GM21381 (cell line): Measurements from ENCODE around the gene ST8SIA1.

Experiments used
- ATAC-seq: cut with Tn5 transposase; IDR thresholded peaks from one replicate; pipeline ENCODE4 v1.9.1; 2021; ENCODE audit warnings: mild to moderate bottlenecking, moderate library complexity; ENCODE audit not compliant: unreplicated experiment

ST8SIA1 gene

DNA sequence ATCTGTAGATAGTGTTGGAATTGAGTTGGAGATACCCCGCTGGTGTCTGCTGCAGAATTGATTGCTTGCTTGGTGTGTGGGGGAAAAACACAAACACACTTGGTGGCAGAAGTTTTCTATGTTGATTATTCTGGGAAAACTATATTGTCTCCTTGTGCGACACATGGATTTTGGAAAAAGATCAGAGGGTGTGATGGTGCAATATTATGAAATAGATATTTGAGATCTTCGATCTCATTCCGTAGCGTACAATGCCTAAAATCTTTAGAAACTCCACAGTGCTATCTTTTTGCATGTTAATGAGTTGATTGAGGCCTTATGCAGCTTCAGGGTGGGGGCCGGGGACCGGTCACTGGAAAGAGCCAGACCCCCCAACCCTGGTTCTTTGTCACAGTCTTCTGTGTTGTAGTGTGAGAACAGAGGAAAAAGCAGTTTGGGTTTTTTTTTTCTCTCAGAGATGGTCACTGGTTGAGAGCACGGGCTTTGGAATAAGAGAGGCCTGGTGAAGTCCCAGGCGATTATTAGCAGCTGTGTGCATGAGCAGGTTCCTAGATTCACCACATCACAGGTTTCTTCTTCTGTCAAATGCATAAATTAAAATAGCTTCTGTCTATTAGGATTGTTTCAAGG, 88.2 kb downstream of the ST8SIA1 start:
- ATAC-seq = no peak

DNA sequence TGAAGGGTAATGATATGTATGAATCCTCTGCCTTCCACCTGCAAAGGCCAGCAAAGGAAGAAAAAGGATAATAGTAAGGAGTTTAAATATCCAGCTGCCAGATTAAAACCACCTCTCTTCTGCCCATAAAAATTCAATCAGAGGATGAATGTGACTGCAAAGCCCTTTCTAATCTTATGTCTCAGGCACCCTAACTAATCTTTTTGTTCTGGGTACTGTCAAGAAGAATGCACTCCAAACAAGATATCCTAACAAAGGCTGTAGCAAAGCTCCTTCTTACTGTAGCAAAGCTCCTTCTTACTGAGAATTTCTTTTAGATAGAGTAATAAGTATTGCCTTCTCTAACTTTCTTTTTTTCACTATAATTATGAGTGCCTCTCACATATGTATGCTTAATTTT, 91.8 kb downstream of the ST8SIA1 start:
- ATAC-seq = no peak

DNA sequence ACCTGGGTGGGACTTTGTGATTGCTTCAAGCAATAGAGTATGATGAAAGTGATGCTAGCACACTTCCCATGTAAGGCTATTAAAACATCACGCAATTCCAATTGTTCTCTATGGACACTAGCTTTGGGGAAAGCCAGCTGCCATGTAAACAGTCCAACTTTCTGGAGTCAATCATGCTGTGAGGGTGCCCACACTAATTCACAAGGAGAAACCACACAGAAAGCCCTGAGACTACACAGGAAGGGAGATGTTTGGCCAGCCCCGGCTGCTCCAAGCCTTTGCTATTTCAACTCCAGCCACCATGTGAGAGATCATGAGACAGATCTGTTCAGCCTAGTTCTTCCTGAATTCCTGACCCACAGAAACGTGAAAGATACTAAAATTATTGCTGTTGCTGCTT, 96.3 kb downstream of the ST8SIA1 start:
- ATAC-seq = no peak

GRCh38 chr12:22234561-22234960, 99.9 kb downstream of the ST8SIA1 start:
- no peak for ATAC-seq

DNA sequence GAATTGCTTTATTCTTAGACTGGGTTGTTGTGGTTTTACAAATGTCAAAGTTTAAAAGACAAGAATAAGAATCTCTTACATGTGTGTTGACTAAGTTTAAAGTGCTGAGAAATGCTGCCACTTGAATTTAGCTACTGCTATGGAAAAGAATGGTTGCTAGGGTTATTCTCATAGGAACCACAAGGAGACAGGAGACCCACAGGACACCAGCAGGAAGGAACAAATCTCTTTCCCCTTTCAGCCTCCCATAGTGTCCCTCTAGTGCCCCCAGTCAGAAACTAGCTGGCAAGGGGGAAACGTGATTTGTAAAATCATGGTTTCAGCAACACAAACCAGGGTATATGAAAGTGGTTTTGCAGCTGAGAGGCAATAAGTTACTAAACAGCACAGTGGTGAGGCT, 102.7 kb downstream of the ST8SIA1 start:
- ATAC-seq = no peak

DNA sequence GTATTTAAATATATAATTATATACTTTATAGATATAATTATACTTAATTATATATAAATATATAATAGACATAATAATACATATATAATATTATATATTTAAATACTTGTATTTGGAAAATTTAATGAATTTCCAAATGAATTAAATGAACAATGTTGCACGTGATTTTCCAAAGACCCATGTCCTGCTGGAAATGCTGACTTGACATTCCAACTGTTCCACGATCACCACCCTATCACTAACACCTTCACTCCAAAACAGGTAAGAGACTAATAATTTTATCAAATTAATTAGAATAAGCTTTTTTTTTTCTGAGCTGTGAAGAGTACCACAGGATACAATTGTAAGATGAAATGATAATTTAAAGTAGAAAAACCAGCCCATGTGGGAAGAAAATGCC, 103.4 kb downstream of the ST8SIA1 start:
- ATAC-seq = no peak

- ATAC-seq = no peak
These were observed 104.2 kb downstream of the ST8SIA1 start for GRCh38 chr12:22230280-22230794.

GRCh38 chr12:22229652-22230279, 104.7 kb downstream of the ST8SIA1 start:
- no peak for ATAC-seq

DNA sequence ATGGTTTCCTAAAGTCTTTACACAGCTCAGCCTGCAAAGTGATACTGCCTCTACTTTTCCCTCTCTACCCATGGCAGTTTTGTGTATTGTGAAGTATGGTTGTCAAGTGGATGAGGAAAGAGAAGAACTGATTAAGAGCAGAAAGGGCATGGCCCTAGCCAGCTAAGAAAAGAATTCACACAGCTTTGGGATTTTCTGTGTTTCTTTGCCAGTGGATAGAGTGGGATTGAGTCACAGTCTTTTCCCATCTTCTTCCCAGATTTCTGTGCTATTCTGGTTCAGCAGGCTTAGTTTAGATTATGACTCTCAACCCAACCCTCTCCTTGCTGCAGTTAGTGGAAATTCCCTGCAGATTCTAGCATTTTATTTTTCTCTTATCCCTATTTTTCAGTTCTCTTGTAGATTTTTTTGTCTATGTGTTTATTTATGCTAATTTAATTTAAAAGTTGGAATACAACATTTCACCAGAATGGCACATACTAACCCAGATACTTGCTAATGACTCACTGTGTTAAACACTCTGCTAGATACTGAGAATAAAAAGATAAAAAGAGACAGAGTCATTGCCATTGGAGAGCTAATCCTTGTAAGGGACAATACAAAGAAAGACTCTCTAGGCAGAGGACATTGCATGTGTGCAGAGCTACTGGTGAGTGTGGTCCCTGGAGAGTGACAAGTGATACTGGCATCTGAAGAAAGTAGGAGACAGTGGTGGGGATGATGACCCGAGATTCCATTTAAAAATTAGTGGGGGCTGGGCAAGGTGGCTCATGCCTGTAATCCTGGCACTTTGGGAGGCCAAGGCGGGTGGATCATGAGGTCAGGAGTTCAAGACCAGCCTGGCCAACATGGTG, 106.3 kb downstream of the ST8SIA1 start:
- no peak for ATAC-seq

- ATAC-seq = no peak
These were observed 111.2 kb downstream of the ST8SIA1 start for GRCh38 chr12:22223356-22223755.

- ATAC-seq = no peak
These were observed 117.0 kb downstream of the ST8SIA1 start for GRCh38 chr12:22217556-22217955.

- no peak for ATAC-seq
These were observed 118.8 kb downstream of the ST8SIA1 start for GRCh38 chr12:22215467-22216253.

DNA sequence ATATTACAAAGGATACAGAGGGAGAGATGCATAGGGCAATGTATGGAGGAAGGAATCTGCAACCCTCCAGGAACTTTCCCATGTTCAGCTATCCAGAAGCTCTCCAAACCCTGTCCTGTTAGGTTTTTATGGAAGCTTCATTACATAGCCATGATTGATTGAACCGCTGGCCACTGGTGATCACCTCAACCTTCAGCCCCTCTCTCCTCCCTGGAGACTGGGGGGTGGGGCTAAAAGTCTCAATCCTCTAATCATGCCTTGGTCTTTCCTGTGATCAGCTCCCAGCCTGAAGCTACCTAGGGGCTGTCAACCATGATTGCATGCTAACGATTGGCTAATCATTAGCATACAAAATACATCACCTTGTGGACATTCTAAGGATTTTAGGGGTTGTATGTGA, 123.4 kb downstream of the ST8SIA1 start:
- ATAC-seq = no peak

DNA sequence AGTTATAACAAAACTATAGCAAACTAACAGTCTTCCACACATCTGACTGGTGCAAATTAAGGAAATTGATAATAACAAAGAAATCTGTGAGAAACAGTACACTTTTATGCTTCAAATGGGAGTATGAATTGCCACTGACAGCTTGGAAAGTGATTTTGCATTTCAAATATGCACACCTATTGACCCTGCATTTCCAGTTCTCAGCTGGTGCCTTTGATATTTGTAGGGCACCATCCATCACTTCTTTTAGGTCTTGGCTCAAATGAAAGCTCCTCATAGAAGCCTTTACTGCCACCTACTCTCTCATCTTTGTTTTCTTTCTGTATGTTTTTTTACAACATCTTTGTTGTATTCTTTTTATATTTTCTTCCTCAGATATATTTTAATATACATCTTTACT, 125.1 kb downstream of the ST8SIA1 start:
- no peak for ATAC-seq

- no peak for ATAC-seq
These were observed 128.3 kb downstream of the ST8SIA1 start for GRCh38 chr12:22206111-22206728.

DNA sequence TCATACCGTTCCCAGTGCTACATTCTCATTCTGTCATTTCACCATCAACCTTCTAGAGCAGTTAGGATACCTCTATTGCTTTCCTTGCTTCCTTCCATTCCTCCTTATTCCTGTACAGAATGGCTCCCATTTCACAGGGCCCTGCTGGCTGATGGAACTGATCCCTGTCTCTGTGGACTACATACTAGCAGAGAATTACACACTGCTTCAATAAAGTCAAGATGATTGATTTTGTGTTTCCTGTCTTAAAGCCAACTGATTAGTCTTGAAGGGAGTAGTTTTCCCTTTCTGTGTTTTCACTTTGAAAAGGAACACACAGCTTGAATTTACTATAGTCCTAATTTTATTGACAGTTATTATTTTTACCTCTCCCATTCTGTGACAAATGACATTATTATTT, 130.1 kb downstream of the ST8SIA1 start:
- ATAC-seq = no peak

DNA sequence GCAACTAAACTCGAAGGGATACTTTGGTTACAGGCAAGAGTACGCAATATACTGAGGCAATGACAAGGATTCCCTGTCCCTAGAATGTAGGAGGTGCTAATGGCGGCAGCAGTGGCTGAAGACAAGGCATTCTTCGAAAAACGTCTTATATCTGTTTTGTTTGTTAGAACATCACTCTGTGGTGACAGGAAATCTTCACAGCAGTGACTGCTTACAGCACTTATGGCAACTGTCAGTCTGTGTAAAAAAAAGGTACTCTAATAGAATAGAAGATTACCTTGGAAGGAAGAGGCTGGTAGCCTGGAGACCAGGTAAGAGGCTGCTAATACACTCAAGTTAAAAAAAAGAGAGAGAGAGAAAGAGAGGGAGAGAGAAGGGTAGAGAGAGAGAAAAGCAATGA, 131.7 kb downstream of the ST8SIA1 start:
- no peak for ATAC-seq

DNA sequence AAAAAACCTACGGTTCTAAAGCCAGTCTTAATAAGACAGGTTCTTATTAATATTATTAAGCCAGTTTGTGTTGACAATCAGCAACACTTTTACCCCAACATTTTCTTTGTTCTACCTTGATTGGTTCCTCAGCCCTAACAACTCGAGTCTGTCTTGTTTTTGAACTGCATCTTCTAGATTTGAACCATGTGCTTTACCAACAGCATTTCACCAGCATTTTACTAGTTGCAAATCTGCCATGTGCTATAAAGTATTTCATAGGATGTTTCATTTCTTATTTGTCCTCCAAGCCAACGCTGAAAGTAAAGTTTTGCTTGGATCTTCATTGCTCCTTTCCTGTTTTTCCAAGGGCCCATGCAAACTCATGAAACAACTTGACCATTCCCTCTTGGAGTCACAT, 133.4 kb downstream of the ST8SIA1 start:
- no peak for ATAC-seq

DNA sequence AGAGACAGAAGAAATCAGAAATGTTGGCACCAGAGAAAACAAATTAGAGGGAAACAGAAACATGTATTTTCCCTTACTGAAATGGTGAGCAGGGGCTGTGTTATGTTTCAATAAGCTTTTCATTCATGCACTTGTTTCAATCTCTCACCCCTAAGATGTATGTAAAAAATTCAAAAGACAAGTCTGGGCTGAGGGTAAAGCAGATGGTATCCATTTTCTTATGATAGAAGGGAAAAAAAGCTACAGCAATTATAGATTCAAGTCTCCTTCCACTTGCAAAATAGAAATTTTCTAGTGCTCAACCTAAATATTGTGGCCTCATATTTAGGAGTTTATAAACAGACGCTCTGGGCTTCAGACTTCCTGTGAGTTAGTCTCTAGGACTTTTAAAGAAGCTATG, 138.3 kb downstream of the ST8SIA1 start:
- ATAC-seq = no peak

- ATAC-seq = no peak
These were observed 143.5 kb downstream of the ST8SIA1 start for GRCh38 chr12:22190969-22191368.

GRCh38 chr12:22188431-22188830, 146.1 kb downstream of the ST8SIA1 start:
- no peak for ATAC-seq
